HCT116 (cell line): ENCODE data around the gene IL20RA.

Experiments
- CTCF ChIP-seq, 3 experiments: fragments of 200-600 bp in 1 of 3; sonication (generic) in 1 of 3; IDR thresholded peaks in 2 of 3; conservative IDR thresholded peaks in 1 of 3; 2 replicates each; pipeline ENCODE4 v1.5.1; 2012 to 2017; ENCODE audit warnings: low read depth in 2 of 3, low read length in 2 of 3, antibody characterized with exemption in 1 of 3, borderline replicate concordance in 1 of 3, control low read depth in 1 of 3, mild to moderate bottlenecking in 1 of 3, mixed read lengths in 1 of 3, mixed run types in 1 of 3, moderate library complexity in 1 of 3; ENCODE audit not compliant: insufficient read depth in 1 of 3
- ELF1 ChIP-seq: IDR thresholded peaks from 2 replicates; pipeline ENCODE4 v1.6.1; 2012; ENCODE audit warnings: low read depth, borderline replicate concordance
- EZH2phosphoT487 ChIP-seq: fragments of 200-600 bp; IDR thresholded peaks from 2 replicates; pipeline ENCODE4 v1.6.1; 2018; ENCODE audit warnings: antibody characterized with exemption, borderline replicate concordance
- POLR2AphosphoS5 ChIP-seq: IDR thresholded peaks from 2 replicates; pipeline ENCODE4 v1.6.1; 2011; ENCODE audit warnings: mild to moderate bottlenecking, low read depth, low read length, moderate library complexity
- ZFX ChIP-seq: fragments of 450-650 bp; IDR thresholded peaks from 2 replicates; pipeline ENCODE4 v1.6.1; 2017

GRCh38 chr6:136968837-136969236 lies 75.9 kb downstream of the IL20RA start:
- no peak for TF ChIP-seq ELF1
- TF ChIP-seq POLR2AphosphoS5 = no peak
- TF ChIP-seq CTCF (IDR thresholded peaks at IDR 0.05 in 2 of 3, conservative IDR thresholded peaks at IDR 0.05 in 1 of 3; ENCODE audit: borderline replicate concordance in 1 of 3, insufficient read depth in 1 of 3, low read depth in 2 of 3, low read length in 2 of 3) = no peak
- TF ChIP-seq EZH2phosphoT487 = no peak
- no peak for TF ChIP-seq ZFX
